OCI-LY3 (cell line): ENCODE data around the gene MAPKAPK2.

Source experiments
- H2AFZ ChIP-seq: fragments of 200-600, 300-600 bp; shearing (Covaris generic); 2 replicates; pipeline ENCODE4 v1.6.0; 2014; ENCODE audit warnings: antibody characterized with exemption, low read depth, low read length
- H3K27ac ChIP-seq: fragments of 200-600, 300-600 bp; sonication (generic); 2 replicates; pipeline ENCODE4 v1.5.1; 2014; ENCODE audit warnings: mild to moderate bottlenecking, low read length, moderate library complexity, mixed read lengths
- H3K27me3 ChIP-seq: fragments of 200-600, 300-600 bp; sonication (generic); 2 replicates; pipeline ENCODE4 v1.6.1; 2014; ENCODE audit warnings: low read depth, low read length, mixed read lengths
- H3K36me3 ChIP-seq: fragments of 200-600, 300-600 bp; sonication (generic); replicated peaks from 2 replicates; pipeline ENCODE3; 2014; ENCODE audit warnings: low read depth, low read length, mixed read lengths
- H3K4me1 ChIP-seq: fragments of 300-600, 200-600 bp; sonication (generic); 2 replicates; pipeline ENCODE4 v1.6.1; 2014; ENCODE audit warnings: low read length, mixed read lengths
- H3K4me2 ChIP-seq: fragments of 200-600, 300-600 bp; sonication (generic); 2 replicates; pipeline ENCODE4 v1.6.1; 2014; ENCODE audit warnings: low read length, mixed read lengths
- H3K4me3 ChIP-seq: fragments of 300-600, 200-600 bp; sonication (generic); 2 replicates; pipeline ENCODE4 v1.5.1; 2014; ENCODE audit warnings: antibody characterized with exemption, mild to moderate bottlenecking, low read length, moderate library complexity
- H3K79me2 ChIP-seq: fragments of 300-600, 200-600 bp; shearing (Covaris generic); 2 replicates; pipeline ENCODE4 v1.6.1; 2014; ENCODE audit warnings: mild to moderate bottlenecking, low read length, mixed read lengths
- H3K9ac ChIP-seq: fragments of 300-600, 200-600 bp; shearing (Covaris generic); 2 replicates; pipeline ENCODE4 v1.6.0; 2014; ENCODE audit warnings: mild to moderate bottlenecking, low read length, moderate library complexity
- H3K9me3 ChIP-seq: fragments of 200-600, 300-600 bp; shearing (Covaris generic); 2 replicates; pipeline ENCODE4 v1.6.1; 2014; ENCODE audit warnings: low read length, mixed read lengths; ENCODE audit not compliant: insufficient read depth
- H4K20me1 ChIP-seq: fragments of 200-600, 300-600 bp; sonication (generic); 2 replicates; pipeline ENCODE4 v1.6.1; 2016; ENCODE audit warnings: low read length, mixed read lengths; ENCODE audit not compliant: insufficient read depth
- CTCF ChIP-seq: fragments of 200-600, 300-600 bp; sonication (generic); IDR thresholded peaks from 2 replicates; pipeline ENCODE4 v1.5.1; 2014; ENCODE audit warnings: antibody characterized with exemption, low read length, low read depth
- EZH2phosphoT487 ChIP-seq: fragments of 200-600 bp; shearing (Covaris generic); IDR thresholded peaks from 2 replicates; pipeline ENCODE4 v1.6.1; 2018; ENCODE audit warnings: antibody characterized with exemption, mixed run types, low read depth

The MAPKAPK2 gene

GRCh38 chr1:206770531-206771337, 86.0 kb downstream of the MAPKAPK2 start, which contains the start of gene IL19:
Gene IL19 (plus strand): TSS chr1:206770773. CDS start chr1:206836663, 65,890 bp downstream.
- no peaks in the 10 kb centered on the region for H4K20me1 ChIP-seq
- peaks cover 14% of the 10 kb centered on the region; the same call in 1 of the 2 replicates for H3K79me2 ChIP-seq
- peaks cover 19% of the 10 kb centered on the region for H3K27me3 ChIP-seq
- no peaks in the 10 kb centered on the region for H3K9me3 ChIP-seq
- peak within 1 kb of the TSS; percentile 75 for H3K9ac ChIP-seq
- H3K27ac ChIP-seq: peak within 1 kb of the TSS; percentile 72
- no peak within 1 kb of the TSS for H2AFZ ChIP-seq
- TF ChIP-seq CTCF (no peak), EZH2phosphoT487 (no peak)
- peaks cover 100% of the 10 kb centered on the region for H3K4me1 ChIP-seq
- peaks cover 10% of the 10 kb centered on the region for H3K36me3 ChIP-seq
- peak within 1 kb of the TSS; percentile 94 for H3K4me2 ChIP-seq
- H3K4me3 ChIP-seq: peak within 1 kb of the TSS; percentile 77

GRCh38 chr1:206771338-206771692, 86.6 kb downstream of the MAPKAPK2 start:
- Histone ChIP-seq H3K9ac (peak overlapping the region; percentile 75), H3K27me3 (peaks cover 24% of the 10 kb centered on the region), H3K4me1 (peaks cover 100% of the 10 kb centered on the region), H4K20me1 (no peaks in the 10 kb centered on the region), H3K4me2 (peak overlapping the region; percentile 94), H2AFZ (no peak overlapping the region), H3K9me3 (no peaks in the 10 kb centered on the region), H3K27ac (peak overlapping the region; percentile 72), H3K36me3 (peaks cover 10% of the 10 kb centered on the region), H3K4me3 (peak overlapping the region; percentile 77), H3K79me2 (peaks cover 14% of the 10 kb centered on the region; the same call in 1 of the 2 replicates)
- no peak for TF ChIP-seq CTCF
- no peak for TF ChIP-seq EZH2phosphoT487

- no peak for TF ChIP-seq CTCF
- no peak for TF ChIP-seq EZH2phosphoT487
- peak within 1 kb of the TSS; percentile 77 for H3K4me3 ChIP-seq
- no peaks in the 10 kb centered on the region for H4K20me1 ChIP-seq
- peaks cover 22% of the 10 kb centered on the region for H3K27me3 ChIP-seq
- peak within 1 kb of the TSS; percentile 72 for H3K27ac ChIP-seq
- H3K9ac ChIP-seq: peak within 1 kb of the TSS; percentile 75
- H3K9me3 ChIP-seq: no peaks in the 10 kb centered on the region
- peaks cover 7% of the 10 kb centered on the region for H3K36me3 ChIP-seq
- peaks cover 92% of the 10 kb centered on the region for H3K4me1 ChIP-seq
- no peak within 1 kb of the TSS for H2AFZ ChIP-seq
- peak within 1 kb of the TSS; percentile 94 for H3K4me2 ChIP-seq
- peaks cover 14% of the 10 kb centered on the region; the same call in 1 of the 2 replicates for H3K79me2 ChIP-seq
Observed at GRCh38 chr1:206772243-206772937, 87.7 kb downstream of the MAPKAPK2 start, which contains the start of gene IL10. Gene IL10 (minus strand): TSS chr1:206772494. CDS start chr1:206772435, 59 bp downstream.

GRCh38 chr1:206774093-206774492, 89.4 kb downstream of the MAPKAPK2 start:
- H3K9ac ChIP-seq: peak overlapping the region; percentile 46; the same call in 1 of the 2 replicates
- peaks cover 92% of the 10 kb centered on the region for H3K4me1 ChIP-seq
- no peaks in the 10 kb centered on the region for H4K20me1 ChIP-seq
- H3K27ac ChIP-seq: peak overlapping the region; percentile 53
- H3K4me3 ChIP-seq: peak overlapping the region; percentile 77
- H3K27me3 ChIP-seq: peaks cover 34% of the 10 kb centered on the region
- no peak for TF ChIP-seq EZH2phosphoT487
- TF ChIP-seq CTCF: no peak
- peaks cover 6% of the 10 kb centered on the region for H3K36me3 ChIP-seq
- H3K9me3 ChIP-seq: no peaks in the 10 kb centered on the region
- H2AFZ ChIP-seq: no peak overlapping the region
- H3K4me2 ChIP-seq: peak overlapping the region; percentile 94
- peaks cover 14% of the 10 kb centered on the region; the same call in 1 of the 2 replicates for H3K79me2 ChIP-seq
